GM12878 (cell line): ENCODE results near the gene ARL15. TPM values are rescaled to one million over a fixed set of nuclear protein-coding genes. Genes with fewer than 3 reads are reported as not detected.

Experiments used
- ATAC-seq: fragments of 200-7000 bp; cut with Tn5 transposase; 3 replicates; pipeline ENCODE4 v1.9.1; 2020; ENCODE audit warnings: mild to moderate bottlenecking, moderate library complexity
- BruUV-seq: library from RNA; stranded (reverse); fragments of 400-500 nt; replicated peaks from 2 replicates; lab custom pipeline; 2021; lab: Mats Ljungman, UMichigan
- CTCF ChIA-PET: fragments of 300-600 bp; sonication (Branson Sonifier 250); formaldehyde crosslinking; extraction: SDS; loops from one replicate; lab custom pipeline; 2021; ENCODE audit warnings: inconsistent platforms; lab: Yijun Ruan, JAX
- POLR2A ChIA-PET: fragments of 350-600 bp; formaldehyde crosslinking; extraction: SDS; loops from one replicate; lab custom pipeline; 2021; ENCODE audit warnings: inconsistent platforms; lab: Charles Lee
- RAD21 ChIA-PET: fragments of 300-600 bp; sonication (Branson Sonifier 250); formaldehyde crosslinking; loops from one replicate; lab custom pipeline; 2023; ENCODE audit warnings: antibody characterized with exemption; ENCODE audit not compliant: unreplicated experiment; lab: Charles Lee
- SMC1A ChIA-PET: fragments of 300-600 bp; sonication (Branson Sonifier 250); formaldehyde crosslinking; loops from one replicate; lab custom pipeline; 2023; ENCODE audit not compliant: unreplicated experiment, uncharacterized antibody; lab: Charles Lee
- DNase-seq: peaks from one replicate; pipeline ENCODE4 v3.0.0-alpha.2; 2011; ENCODE audit warnings: low read depth, low spot score
- FAIRE-seq: peaks from 3 replicates; lab custom pipeline; 2011; peaks lifted over from hg19 to GRCh38; lab: Jason Lieb, UNC
- H2AFZ ChIP-seq: 2 replicates; pipeline ENCODE4 v1.6.0; 2011; ENCODE audit warnings: low read depth, low read length, control low read depth; ENCODE audit not compliant: control insufficient read depth
- H3K27ac ChIP-seq: 2 replicates; pipeline ENCODE4 v1.5.1; 2011; ENCODE audit warnings: control low read depth; ENCODE audit not compliant: control insufficient read depth, insufficient read depth
- H3K27me3 ChIP-seq, 2 experiments: replicated peaks in 1 of 2; 2 replicates each; pipeline versions ENCODE4 v1.6.0 to v1.6.1; 2011; ENCODE audit warnings: low read length in 1 of 2; ENCODE audit not compliant: control insufficient read depth in 2 of 2, insufficient read depth in 2 of 2
- H3K36me3 ChIP-seq, 2 experiments: 2 replicates each; pipeline ENCODE4 v1.5.1; 2011; ENCODE audit warnings: low read length in 1 of 2; ENCODE audit not compliant: control insufficient read depth in 2 of 2, insufficient read depth in 2 of 2
- H3K4me1 ChIP-seq: 2 replicates; pipeline ENCODE4 v1.6.1; 2011; ENCODE audit warnings: mild to moderate bottlenecking, low read length, moderate library complexity, mixed read lengths; ENCODE audit not compliant: control insufficient read depth, insufficient read depth
- H3K4me2 ChIP-seq: 2 replicates; pipeline ENCODE4 v1.6.0; 2011; ENCODE audit warnings: control low read depth; ENCODE audit not compliant: control insufficient read depth, insufficient read depth
- H3K4me3 ChIP-seq: fragments of 200-600 bp; sonication (generic); 2 replicates; pipeline ENCODE4 v1.5.1; 2016
- H3K79me2 ChIP-seq: 2 replicates; pipeline ENCODE4 v1.6.0; 2011; ENCODE audit warnings: low read length; ENCODE audit not compliant: control insufficient read depth, insufficient read depth
- H3K9ac ChIP-seq: 2 replicates; pipeline ENCODE4 v1.8.0; 2011; ENCODE audit warnings: low read length, control low read depth, mixed read lengths; ENCODE audit not compliant: control insufficient read depth, insufficient read depth
- H3K9me3 ChIP-seq: replicated peaks from 3 replicates; pipeline ENCODE4 v1.5.1; 2011; ENCODE audit warnings: mild to moderate bottlenecking, low read length; ENCODE audit not compliant: control insufficient read depth, insufficient read depth
- H4K20me1 ChIP-seq: 2 replicates; pipeline ENCODE4 v1.6.0; 2011; ENCODE audit not compliant: control insufficient read depth, insufficient read depth
- CHD1 ChIP-seq: IDR thresholded peaks from 2 replicates; pipeline ENCODE4 v1.6.1; 2012; ENCODE audit warnings: low read depth, low read length, improper control_type of control experiment
- HSF1 ChIP-seq: fragments of 150-350 bp; IDR thresholded peaks from 2 replicates; pipeline ENCODE4 v1.6.1; 2014; ENCODE audit warnings: mild to moderate bottlenecking, low read depth, low read length
- NFXL1 ChIP-seq: fragments of 450-650 bp; IDR thresholded peaks from 2 replicates; pipeline ENCODE4 v1.6.1; 2017; ENCODE audit warnings: antibody characterized with exemption, mild to moderate bottlenecking, borderline replicate concordance
- SMARCA5 ChIP-seq: fragments of 450-650 bp; IDR thresholded peaks from 2 replicates; pipeline ENCODE4 v1.6.1; 2017; ENCODE audit warnings: mild to moderate bottlenecking
- WGBS: methylation state at CpG from one replicate; pipeline ENCODE4 v1.1.6; 2016; ENCODE audit warnings: low lambda C conversion rate; ENCODE audit not compliant: insufficient replicate concordance, insufficient coverage; ENCODE audit errors: missing lambda C conversion rate; 5-methylcytosine and 5-hydroxymethylcytosine counted together
- in situ Hi-C: fragments of 300-500 bp; cut with MboI; formaldehyde crosslinking; loops from 9 replicates; pipeline ENCODE4 v1.14.3; 2018; ENCODE audit warnings: mixed read lengths
- intact Hi-C: fragments of 100-400 bp; cut with micrococcal nuclease; formaldehyde crosslinking; loops from one replicate; pipeline ENCODE4 v1.14.2; 2022; ENCODE audit not compliant: unreplicated experiment
- polyA plus RNA-seq, 11 experiments: library from polyadenylated mRNA; depleted of rRNA in 4 of 11; unstranded in 6 of 11; stranded (reverse) in 5 of 11; fragments of >200 nt; fragmentation: Nextera tagmentation in 4 of 11; fragmentation: Illumina TruSeq in 1 of 11; extraction: Ambion mirVana in 4 of 11; extraction: Trizol in 1 of 11; gene quantifications; 1 replicate in 1 of 11; 2 replicates in 10 of 11; pipeline versions ENCODE4 v1.2.1 to v1.2.3, GENCODE V29; 2011 to 2016; ENCODE audit warnings: inconsistent platforms in 2 of 11, missing spikeins in 2 of 11, low read depth in 1 of 11
- total RNA-seq, 4 experiments: library from RNA; depleted of rRNA in 3 of 4; stranded (reverse); fragments of >200 nt in 3 of 4; fragmentation: Illumina TruSeq in 1 of 4; extraction: Trizol in 1 of 4; gene quantifications; 2 replicates each; pipeline versions ENCODE4 v1.2.1 to v1.2.3, GENCODE V29; 2013 to 2021

The ARL15 gene
- total and polyA plus RNA-seq, 10 of the 15 experiments (the other 5 are each of a cell fraction or from before 2014, with no cell fraction given): 3.6 to 11.0 (median 7.7) TPM

- no peak for TF ChIP-seq CHD1
Observed at GRCh38 chr5:54136516-54137440, 173.6 kb downstream of the ARL15 start (continued).

DNA sequence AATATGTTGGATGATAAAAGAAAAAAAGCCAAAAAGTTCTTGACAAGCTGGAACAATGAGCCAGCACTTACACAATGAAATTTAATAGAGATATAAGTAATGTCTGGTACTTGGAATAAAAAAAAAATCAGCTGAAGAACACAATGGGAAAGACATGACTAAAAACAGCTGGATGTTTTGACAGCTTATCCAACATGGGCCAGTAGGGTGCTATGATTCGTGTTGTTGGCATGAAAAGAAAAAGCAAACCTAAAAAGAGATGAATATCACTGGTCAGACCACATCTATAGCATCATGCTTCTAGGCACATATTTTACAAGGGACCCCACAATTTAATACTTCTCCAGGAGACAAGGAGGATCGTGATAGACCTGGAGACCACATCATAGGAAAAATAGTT, 175.3 kb downstream of the ARL15 start:
- no TSS peak for BruUV-seq
- RAD21 ChIA-PET: no interaction called here

More for the DNA sequence above, 175.3 kb downstream of the ARL15 start:
- Histone ChIP-seq H3K4me2 (no peak overlapping the region), H3K79me2 (no peaks in the 10 kb centered on the region), H3K36me3 (no peaks in the 10 kb centered on the region), H3K4me3 (no peak overlapping the region), H2AFZ (no peak overlapping the region), H3K9ac (no peak overlapping the region), H4K20me1 (no peaks in the 10 kb centered on the region), H3K4me1 (no peaks in the 10 kb centered on the region), H3K9me3 (no peaks in the 10 kb centered on the region), H3K27ac (no peak overlapping the region), H3K27me3 (no peaks in the 10 kb centered on the region)
- FAIRE-seq: no peak
- TF ChIP-seq SMARCA5: no peak
- no peak for TF ChIP-seq HSF1
- TF ChIP-seq NFXL1: no peak
- DNase-seq: no peak
- no peak for ATAC-seq
- CTCF ChIA-PET: interaction anchor here (1.2 to 1.4 kb wide), 2 partner anchors 17 to 355 kb away, joined by 3 to 4 read pairs; no protein-coding TSS in a partner anchor
- POLR2A ChIA-PET: no interaction called here
- in situ Hi-C loops: no loop called here
- intact Hi-C loops: no loop called here
- WGBS: 42% methylated on average over 2 of the region's 2 CpGs
- SMC1A ChIA-PET: interaction anchor here (1.0 to 1.5 kb wide), 4 partner anchors 8 to 788 kb away, joined by 3 to 4 read pairs (median 3); no protein-coding TSS in a partner anchor
